Subcutaneous adipose tissue (tissue), 4 donors: Measurements from ENCODE around the gene PDE4B. TPM values are rescaled to one million over a fixed set of nuclear protein-coding genes. Genes with fewer than 3 reads are reported as not detected.

Experiments used
- total RNA-seq, 4 donors: library from RNA; depleted of rRNA; stranded (reverse); fragments of >200 nt; gene quantifications; one replicate each; pipeline ENCODE4 v1.1.0, GENCODE V29; 2016
- TF ChIP-seq, protein P1 (sequence below): fragments of 450-650 bp; IDR thresholded peaks from one replicate; pipeline ENCODE4 v1.5.1; 2016; ENCODE audit warnings: low read depth, mild to moderate bottlenecking, control low read depth, antibody characterized with exemption, moderate library complexity

PDE4B gene
- total RNA-seq, 4 donors from 2014 or later = 8.5 to 31.8 (median 15.5) TPM

GRCh38 chr1:66090859-66091457, 298.3 kb downstream of the PDE4B start:
- TF ChIP-seq, protein P1, sequence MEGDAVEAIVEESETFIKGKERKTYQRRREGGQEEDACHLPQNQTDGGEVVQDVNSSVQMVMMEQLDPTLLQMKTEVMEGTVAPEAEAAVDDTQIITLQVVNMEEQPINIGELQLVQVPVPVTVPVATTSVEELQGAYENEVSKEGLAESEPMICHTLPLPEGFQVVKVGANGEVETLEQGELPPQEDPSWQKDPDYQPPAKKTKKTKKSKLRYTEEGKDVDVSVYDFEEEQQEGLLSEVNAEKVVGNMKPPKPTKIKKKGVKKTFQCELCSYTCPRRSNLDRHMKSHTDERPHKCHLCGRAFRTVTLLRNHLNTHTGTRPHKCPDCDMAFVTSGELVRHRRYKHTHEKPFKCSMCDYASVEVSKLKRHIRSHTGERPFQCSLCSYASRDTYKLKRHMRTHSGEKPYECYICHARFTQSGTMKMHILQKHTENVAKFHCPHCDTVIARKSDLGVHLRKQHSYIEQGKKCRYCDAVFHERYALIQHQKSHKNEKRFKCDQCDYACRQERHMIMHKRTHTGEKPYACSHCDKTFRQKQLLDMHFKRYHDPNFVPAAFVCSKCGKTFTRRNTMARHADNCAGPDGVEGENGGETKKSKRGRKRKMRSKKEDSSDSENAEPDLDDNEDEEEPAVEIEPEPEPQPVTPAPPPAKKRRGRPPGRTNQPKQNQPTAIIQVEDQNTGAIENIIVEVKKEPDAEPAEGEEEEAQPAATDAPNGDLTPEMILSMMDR = no peak

GRCh38 chr1:66095190-66095589, 302.5 kb downstream of the PDE4B start:
- TF ChIP-seq, protein P1 = no peak

GRCh38 chr1:66108624-66109023, 315.9 kb downstream of the PDE4B start:
- TF ChIP-seq, protein P1 = no peak

DNA sequence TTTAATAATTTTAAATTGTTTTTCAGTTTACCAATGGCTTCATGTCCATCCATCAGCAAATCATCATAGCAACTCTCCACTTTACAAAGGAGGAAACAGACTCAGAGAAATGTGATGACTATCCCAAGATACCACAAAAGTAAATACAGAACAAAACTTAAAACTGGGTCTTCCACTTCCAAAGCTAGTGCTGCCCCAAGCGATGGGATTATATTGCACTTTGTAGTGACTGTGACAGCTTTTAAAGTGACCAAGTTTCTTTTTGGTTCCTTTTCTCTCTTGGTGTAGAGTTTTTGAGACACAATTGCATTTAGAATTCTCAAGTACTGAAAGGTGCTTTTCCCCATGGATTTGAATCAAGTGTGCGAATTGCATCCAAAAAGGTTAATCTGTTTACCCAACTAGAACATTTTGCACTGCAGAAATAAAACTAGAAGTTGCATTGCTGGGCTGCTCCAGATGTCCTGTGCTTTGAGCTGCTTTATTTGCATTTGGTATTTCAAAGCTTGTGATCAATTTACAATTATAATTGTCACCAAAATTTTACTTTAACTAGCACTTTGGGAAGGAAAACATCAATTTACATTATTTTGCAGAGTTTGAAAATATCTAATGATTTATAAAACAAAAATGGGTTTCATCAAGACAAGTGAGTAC, 320.2 kb downstream of the PDE4B start:
- TF ChIP-seq, protein P1 = no peak

DNA sequence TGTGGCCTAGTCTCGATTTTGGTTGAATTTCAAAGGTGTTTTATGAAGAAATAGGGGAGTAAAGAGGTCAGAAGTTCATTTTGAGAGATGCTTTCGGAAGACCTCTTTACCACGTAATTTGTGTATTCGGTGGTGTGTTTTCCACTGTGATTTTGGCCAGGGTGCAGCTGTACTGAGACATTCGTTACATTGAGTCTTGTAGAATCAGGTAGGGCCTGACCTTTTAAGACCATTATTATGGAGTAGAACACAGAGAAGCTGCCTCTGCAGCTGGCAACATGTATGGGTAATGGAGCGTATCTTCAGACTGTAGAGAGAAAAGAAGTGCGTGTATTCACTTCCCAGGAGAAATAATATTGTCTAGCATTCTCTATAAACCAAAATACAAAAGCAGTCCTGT, 326.5 kb downstream of the PDE4B start:
- TF ChIP-seq, protein P1 = no peak

DNA sequence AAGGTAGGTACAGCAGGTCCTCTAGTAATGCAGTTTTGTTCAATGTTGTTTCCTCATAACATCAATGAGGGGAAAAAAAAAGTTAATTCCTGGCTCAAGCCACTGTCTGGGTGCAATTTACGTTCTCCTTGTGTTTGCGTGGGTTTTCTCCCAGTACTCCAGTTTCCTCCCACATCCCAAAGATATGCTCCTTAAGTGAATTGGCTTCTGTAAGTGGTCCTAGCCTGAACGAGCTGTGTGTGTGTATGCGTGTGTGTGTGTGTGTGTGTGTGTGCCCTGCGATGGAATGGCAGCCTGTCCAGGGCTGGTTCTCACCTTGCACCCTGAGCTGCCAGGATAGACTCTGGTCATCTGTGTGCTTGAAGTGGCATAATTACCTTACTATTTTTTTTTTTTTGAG, 332.0 kb downstream of the PDE4B start:
- TF ChIP-seq, protein P1 = no peak

- TF ChIP-seq, protein P1 = no peak
Observed at GRCh38 chr1:66132324-66132723, 339.6 kb downstream of the PDE4B start.
